PFSK-1 (cell line): ENCODE data around the gene ZBTB9.

Experiments used
- FOXP2 ChIP-seq: optimal IDR thresholded peaks from 2 replicates; pipeline ENCODE3; 2011; ENCODE audit warnings: borderline replicate concordance, control low read depth, inconsistent platforms; ENCODE audit not compliant: insufficient read depth; ENCODE audit errors: extremely low read length, extremely low read depth
- POLR2AphosphoS5 ChIP-seq: IDR thresholded peaks from 2 replicates; pipeline ENCODE4 v1.6.1; 2012; ENCODE audit warnings: low read depth, mild to moderate bottlenecking, control low read depth, low read length, moderate library complexity
- SIN3A ChIP-seq: IDR thresholded peaks from 2 replicates; pipeline ENCODE4 v1.6.1; 2012; ENCODE audit warnings: mild to moderate bottlenecking, low read length, moderate library complexity, borderline replicate concordance; ENCODE audit not compliant: insufficient read depth
- TAF1 ChIP-seq: IDR thresholded peaks from 2 replicates; pipeline ENCODE4 v1.6.1; 2012; ENCODE audit warnings: low read length, control low read depth, borderline replicate concordance; ENCODE audit not compliant: insufficient read depth
- TF ChIP-seq, protein P1 (sequence below), 2 experiments: IDR thresholded peaks; 2 replicates each; pipeline versions ENCODE4 v1.6.1 to v1.8.0; 2011 to 2012; ENCODE audit warnings: low read depth in 2 of 2, low read length in 2 of 2, control low read depth in 1 of 2, inconsistent platforms in 1 of 2, mild to moderate bottlenecking in 1 of 2, moderate library complexity in 1 of 2; ENCODE audit not compliant: insufficient read depth in 1 of 2

- no peak for TF ChIP-seq POLR2AphosphoS5
- TF ChIP-seq TAF1, result no peak
- TF ChIP-seq, protein P1, sequence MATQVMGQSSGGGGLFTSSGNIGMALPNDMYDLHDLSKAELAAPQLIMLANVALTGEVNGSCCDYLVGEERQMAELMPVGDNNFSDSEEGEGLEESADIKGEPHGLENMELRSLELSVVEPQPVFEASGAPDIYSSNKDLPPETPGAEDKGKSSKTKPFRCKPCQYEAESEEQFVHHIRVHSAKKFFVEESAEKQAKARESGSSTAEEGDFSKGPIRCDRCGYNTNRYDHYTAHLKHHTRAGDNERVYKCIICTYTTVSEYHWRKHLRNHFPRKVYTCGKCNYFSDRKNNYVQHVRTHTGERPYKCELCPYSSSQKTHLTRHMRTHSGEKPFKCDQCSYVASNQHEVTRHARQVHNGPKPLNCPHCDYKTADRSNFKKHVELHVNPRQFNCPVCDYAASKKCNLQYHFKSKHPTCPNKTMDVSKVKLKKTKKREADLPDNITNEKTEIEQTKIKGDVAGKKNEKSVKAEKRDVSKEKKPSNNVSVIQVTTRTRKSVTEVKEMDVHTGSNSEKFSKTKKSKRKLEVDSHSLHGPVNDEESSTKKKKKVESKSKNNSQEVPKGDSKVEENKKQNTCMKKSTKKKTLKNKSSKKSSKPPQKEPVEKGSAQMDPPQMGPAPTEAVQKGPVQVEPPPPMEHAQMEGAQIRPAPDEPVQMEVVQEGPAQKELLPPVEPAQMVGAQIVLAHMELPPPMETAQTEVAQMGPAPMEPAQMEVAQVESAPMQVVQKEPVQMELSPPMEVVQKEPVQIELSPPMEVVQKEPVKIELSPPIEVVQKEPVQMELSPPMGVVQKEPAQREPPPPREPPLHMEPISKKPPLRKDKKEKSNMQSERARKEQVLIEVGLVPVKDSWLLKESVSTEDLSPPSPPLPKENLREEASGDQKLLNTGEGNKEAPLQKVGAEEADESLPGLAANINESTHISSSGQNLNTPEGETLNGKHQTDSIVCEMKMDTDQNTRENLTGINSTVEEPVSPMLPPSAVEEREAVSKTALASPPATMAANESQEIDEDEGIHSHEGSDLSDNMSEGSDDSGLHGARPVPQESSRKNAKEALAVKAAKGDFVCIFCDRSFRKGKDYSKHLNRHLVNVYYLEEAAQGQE (IDR thresholded peaks at IDR 0.05; ENCODE audit: insufficient read depth in 1 of 2, low read depth in 2 of 2, low read length in 2 of 2), result no peak
- TF ChIP-seq FOXP2, result no peak
- TF ChIP-seq SIN3A, result no peak
These were observed 4.3 kb downstream of the ZBTB9 start for GRCh38 chr6:33458676-33459075.
